Right lobe of liver (tissue), 4 donors: ENCODE data around the gene TPRX1.

Source experiments
- POLR2A ChIP-seq: fragments of 450-650 bp; IDR thresholded peaks from one replicate; pipeline ENCODE4 v1.6.1; 2017; ENCODE audit warnings: antibody characterized with exemption, mild to moderate bottlenecking
- TF ChIP-seq, protein P1 (sequence below), 4 donors: fragments of 200-600 bp in 3 of 4; fragments of 450-650 bp in 1 of 4; IDR thresholded peaks; one replicate each; pipeline versions ENCODE4 v1.5.1 to v1.8.0; 2016 to 2022; ENCODE audit warnings: antibody characterized with exemption in 4 of 4, mild to moderate bottlenecking in 2 of 4
- donor health status: DM: no; HTN: no; CAD: no.
- donor health status: DM: no; HTN: no; CAD: no.
- donor health status: DM: no; HTN: yes; CAD: no.

DNA sequence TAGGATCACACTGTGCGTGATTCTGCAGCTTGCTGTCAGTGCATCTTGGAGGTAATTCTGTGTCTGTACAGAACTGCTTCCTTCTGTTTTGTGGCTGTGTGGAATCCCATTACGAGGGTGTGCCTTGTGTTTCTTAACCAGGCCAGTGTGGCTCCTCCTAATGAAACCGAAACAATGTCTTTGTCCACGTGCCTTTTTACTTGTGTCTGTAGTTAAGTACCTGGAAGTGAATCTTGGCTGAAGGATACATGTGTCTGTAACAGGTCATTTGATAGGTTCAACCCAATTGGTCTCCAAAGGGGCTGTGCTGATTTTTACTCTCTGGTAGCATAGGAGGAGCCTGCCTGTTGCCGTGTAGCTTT, 45.9 kb downstream of the TPRX1 start:
- TF ChIP-seq, protein P1, sequence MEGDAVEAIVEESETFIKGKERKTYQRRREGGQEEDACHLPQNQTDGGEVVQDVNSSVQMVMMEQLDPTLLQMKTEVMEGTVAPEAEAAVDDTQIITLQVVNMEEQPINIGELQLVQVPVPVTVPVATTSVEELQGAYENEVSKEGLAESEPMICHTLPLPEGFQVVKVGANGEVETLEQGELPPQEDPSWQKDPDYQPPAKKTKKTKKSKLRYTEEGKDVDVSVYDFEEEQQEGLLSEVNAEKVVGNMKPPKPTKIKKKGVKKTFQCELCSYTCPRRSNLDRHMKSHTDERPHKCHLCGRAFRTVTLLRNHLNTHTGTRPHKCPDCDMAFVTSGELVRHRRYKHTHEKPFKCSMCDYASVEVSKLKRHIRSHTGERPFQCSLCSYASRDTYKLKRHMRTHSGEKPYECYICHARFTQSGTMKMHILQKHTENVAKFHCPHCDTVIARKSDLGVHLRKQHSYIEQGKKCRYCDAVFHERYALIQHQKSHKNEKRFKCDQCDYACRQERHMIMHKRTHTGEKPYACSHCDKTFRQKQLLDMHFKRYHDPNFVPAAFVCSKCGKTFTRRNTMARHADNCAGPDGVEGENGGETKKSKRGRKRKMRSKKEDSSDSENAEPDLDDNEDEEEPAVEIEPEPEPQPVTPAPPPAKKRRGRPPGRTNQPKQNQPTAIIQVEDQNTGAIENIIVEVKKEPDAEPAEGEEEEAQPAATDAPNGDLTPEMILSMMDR (IDR thresholded peaks at IDR 0.05): no peak
- no peak for TF ChIP-seq POLR2A
